Measurements from ENCODE around the gene CRYZL1.
"Not testable (repeated sequence)": the region's sequence is repeated elsewhere in the genome, so short reads cannot be mapped to it uniquely, and the experiment has no call there.

The CRYZL1 gene

DNA sequence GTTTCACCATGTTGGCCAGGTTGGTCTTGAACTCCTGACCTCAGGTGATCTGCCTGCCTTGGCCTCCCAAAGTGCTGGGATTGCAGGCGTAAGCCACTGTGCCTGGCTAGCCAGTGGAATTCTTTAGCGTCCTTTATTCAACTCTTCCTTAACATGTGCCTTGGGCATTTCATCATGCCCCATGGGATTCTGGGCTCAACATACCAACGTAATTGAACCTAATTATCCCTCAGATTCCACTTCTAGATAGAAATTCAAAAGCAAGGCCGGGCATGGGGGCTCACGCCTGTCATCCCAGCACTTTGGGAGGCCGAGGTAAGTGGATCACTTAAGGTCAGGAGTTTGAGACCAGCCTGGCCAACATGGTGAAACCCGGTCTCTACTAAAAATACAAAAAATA, 15.4 kb downstream of the CRYZL1 start:
- DNase-seq (ENCODE audit: low read depth): not testable (repeated sequence)

DNA sequence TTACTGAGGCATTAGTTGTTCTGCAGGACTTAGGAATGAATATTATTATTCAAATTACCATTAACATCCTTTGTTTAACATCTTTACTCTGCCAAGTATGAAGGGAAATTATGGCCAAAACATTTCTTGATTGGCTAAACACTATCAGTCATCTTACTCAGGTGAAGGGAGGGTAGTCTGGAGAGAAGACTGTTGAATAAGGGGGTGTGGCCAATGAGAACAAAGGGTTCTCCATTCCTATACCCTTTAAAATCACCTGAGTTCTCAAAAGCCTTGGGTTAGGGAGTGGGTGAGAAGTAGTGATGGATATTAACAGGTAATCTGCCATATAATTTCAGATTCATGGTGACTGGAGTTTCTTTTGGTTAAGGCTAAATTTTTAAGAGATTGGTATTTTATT, 19.3 kb downstream of the CRYZL1 start:
- no peak for DNase-seq (ENCODE audit: low read depth)

- no peak for DNase-seq (ENCODE audit: low read depth)
Measured at GRCh38 chr21:33619726-33620125, 21.8 kb downstream of the CRYZL1 start.

GRCh38 chr21:33618407-33618806, 23.1 kb downstream of the CRYZL1 start:
- DNase-seq (ENCODE audit: low read depth): no peak

DNA sequence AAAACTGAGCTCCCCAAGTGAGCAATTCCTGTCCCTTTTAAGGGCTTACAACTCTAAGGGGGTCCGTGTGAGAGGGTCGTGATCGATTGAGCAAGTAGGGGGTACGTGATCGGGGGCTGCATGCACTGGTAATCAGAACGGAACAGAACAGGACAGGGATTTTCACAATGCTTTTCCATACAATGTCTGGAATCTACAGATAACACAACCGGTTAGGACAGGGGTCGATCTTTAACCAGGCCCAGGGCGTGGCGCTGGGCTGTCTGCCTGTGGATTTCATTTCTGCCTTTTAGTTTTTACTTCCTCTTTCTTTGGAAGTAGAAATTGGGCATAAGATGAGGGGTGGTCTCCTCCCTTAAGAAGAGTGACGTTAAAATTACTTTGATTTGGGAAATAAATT, 24.0 kb downstream of the CRYZL1 start:
- not testable (repeated sequence) for DNase-seq (ENCODE audit: low read depth)

- no peak for DNase-seq (ENCODE audit: low read depth)
Measured at GRCh38 chr21:33611006-33611744, 30.4 kb downstream of the CRYZL1 start.

- no peak for DNase-seq (ENCODE audit: low read depth)
Measured at GRCh38 chr21:33608559-33608958, 33.0 kb downstream of the CRYZL1 start.

- DNase-seq (ENCODE audit: low read depth): no peak
Measured at GRCh38 chr21:33598051-33598450, 43.5 kb downstream of the CRYZL1 start.

GRCh38 chr21:33588485-33589335, 52.8 kb downstream of the CRYZL1 start, which contains the start of gene DONSON:
Gene DONSON (minus strand): TSS chr21:33588684. CDS start chr21:33588641, 43 bp downstream.
- DNase-seq (ENCODE audit: low read depth): peak; percentile 76

DNA sequence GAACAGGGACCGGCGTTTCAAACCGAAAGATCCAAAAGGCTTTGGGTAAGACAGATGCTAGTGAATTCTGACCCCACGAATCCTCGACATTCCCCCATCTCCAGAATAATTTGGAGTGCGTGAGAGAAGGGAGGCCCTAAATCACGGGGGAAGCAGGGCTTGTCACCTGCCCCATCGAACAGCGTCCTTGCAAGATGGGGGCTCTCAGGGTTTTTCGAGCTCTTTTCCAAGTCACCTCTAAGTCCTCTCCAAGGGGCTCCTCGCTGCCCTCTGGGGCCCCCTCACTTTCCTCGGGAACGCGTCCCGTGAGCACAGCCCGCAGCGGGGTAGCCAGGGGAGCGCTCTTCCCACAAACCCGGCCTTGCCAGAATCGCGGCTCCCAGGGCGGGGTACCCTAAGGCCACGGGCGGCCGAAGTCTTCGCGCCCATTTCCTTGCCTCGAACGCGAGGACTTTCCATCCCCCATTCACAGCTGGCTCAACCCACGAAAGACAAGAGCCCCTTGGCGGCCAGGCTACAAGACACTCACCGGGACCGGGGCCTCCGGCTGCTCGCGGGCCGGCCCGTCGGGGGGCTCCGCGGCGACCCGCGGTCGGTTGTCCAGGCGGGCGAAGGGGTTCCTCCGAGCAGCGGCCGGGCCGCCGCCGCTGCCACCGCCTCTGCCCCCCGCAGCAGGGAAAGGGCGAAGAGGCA, 53.6 kb downstream of the CRYZL1 start:
- no peak for DNase-seq (ENCODE audit: low read depth)

GRCh38 chr21:33586927-33587326, 54.6 kb downstream of the CRYZL1 start:
- DNase-seq (ENCODE audit: low read depth): no peak

DNA sequence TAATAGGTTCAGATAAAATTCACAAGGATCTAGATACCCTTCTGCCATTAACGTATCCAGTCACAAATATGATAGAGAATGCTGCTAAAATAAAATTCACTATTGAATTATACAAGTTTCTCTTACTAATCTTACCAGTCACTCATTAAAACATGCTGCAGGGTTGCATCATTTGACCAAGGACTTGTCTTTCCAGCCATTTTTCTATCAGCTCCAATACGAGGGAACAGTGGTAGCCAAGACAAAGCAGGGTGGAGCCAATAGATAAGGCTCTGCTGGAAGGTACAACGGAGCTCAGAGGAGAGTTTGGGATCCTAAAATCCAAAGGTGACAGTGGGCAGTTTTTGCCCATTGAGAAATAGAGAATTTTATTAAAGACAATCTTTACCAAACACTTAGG, 57.1 kb downstream of the CRYZL1 start:
- no peak for DNase-seq (ENCODE audit: low read depth)

DNA sequence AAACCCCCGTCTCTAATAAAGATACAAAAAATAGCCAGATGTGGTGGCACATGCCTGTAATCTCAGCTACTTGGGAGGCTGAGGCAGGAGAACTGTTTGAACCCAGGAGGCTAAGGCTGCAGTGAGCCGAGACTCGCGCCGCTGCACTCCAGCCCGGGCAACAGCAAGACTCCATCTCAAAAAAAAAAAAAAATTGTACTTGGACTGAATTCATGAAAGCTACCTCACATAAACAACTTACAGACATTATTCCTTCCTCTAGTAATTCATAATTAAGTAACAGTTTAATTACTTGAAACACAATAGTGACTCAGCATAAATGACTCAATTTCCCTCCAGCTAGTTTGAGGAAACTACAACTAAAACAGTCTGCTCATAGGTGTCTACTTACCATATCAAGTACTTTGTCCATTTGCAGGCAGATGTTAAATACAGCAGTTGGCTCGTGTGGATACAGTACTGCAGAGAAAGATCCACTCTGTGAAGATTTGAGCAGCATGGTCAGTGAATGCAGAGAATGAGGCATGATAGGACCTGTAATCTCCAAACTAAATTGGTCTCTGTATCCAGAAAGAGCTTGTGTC, 62.5 kb downstream of the CRYZL1 start:
- DNase-seq (ENCODE audit: low read depth): no peak

- no peak for DNase-seq (ENCODE audit: low read depth)
Measured at GRCh38 chr21:33578214-33578613, 63.3 kb downstream of the CRYZL1 start.

- DNase-seq (ENCODE audit: low read depth): not testable (repeated sequence)
Measured at GRCh38 chr21:33576741-33577141, 64.8 kb downstream of the CRYZL1 start.

DNA sequence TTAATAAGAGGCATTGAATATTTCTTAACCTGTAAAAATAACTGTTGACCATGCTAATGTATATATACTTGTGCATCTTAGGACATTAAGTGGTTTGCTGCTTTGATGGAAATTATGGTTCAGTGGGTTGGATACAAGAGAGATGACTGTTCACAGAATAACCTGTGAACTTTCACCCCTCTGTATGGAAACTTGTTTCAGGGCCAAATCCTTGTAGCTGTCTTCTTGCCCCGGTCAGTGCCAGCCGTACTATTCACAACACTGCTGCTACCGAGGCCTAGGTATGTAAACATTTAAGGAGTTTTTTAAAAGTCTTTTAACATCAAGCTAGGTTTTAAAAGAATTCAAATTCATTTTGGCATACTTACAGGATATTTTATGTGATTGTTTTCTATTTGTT, 69.2 kb downstream of the CRYZL1 start:
- no peak for DNase-seq (ENCODE audit: low read depth)

- DNase-seq (ENCODE audit: low read depth): no peak
Measured at GRCh38 chr21:33569991-33570390, 71.5 kb downstream of the CRYZL1 start.

- no peak for DNase-seq (ENCODE audit: low read depth)
Measured at GRCh38 chr21:33568448-33568847, 73.1 kb downstream of the CRYZL1 start.

GRCh38 chr21:33567914-33568313, 73.6 kb downstream of the CRYZL1 start:
- no peak for DNase-seq (ENCODE audit: low read depth)

DNA sequence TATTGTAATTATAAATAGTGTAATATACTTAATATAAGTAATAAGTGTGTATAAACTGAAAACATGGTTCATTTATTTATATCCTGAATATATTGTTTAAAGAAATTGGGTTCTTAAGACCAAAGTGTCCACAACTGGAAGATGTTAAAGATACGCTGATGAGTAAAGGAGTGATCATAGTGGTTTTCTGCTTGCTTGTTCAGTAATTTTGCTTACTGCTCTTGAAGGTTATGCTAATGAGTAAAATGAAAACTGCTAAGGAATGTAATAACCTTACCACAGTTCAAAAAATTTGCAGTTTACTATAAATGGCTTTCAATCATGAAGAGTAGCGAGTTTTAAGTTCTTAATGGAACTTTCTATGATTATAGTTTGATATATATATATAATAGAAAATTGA, 75.0 kb downstream of the CRYZL1 start:
- no peak for DNase-seq (ENCODE audit: low read depth)

DNA sequence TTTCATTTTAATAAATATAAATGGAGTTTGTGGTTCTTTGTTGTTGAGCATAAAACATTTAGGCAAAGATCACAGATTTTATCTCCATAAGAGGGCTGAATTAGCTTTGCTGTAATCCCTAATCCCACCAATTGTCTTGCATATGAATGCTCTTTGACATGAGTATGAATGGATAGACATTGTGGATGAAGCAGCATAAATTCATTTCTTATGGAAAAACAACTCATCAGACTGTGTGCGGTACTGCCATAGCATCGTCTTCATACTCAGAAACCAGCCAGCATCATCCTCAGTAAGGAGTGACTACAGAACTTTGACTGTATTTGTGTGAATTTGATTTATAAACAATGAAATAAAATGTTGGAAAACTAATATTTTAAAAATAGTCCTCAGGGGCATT, 79.2 kb downstream of the CRYZL1 start:
- DNase-seq (ENCODE audit: low read depth): no peak

DNA sequence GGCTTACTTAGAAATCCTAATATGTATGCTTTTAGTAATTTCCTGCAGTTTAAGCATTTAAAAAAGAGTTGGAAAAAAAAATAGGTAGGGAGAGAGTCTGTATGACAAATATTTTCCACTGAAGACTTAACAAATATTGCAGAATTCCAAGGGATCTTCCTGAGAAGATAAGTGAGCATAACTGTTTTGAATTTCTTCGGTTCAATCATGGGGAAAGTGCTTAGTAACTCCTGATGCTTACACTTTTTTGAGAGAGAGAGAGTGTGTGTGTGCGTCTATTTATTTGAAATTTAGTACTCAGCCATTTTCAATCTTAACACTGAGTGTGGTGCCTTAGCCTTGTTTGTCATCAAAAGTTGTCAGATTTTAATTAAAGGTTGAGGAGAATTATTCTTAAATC, 80.2 kb downstream of the CRYZL1 start:
- DNase-seq (ENCODE audit: low read depth): no peak

Data from T-helper 22 cell (primary cell).